NCI-H345 (cell line): ENCODE data around the gene TUBA4B.
"Not testable (repeated sequence)": the region's sequence is repeated elsewhere in the genome, so short reads cannot be mapped to it uniquely, and the experiment has no call there.

Experiments used
- DNase-seq: peaks from one replicate; lab custom pipeline; 2025; lab: John Stamatoyannopoulos, UW

TUBA4B gene

GRCh38 chr2:219277703-219278654, 24.9 kb downstream of the TUBA4B start:
- peak; percentile 80 for DNase-seq

- no peak for DNase-seq
Measured at GRCh38 chr2:219278655-219279150, 25.7 kb downstream of the TUBA4B start.

GRCh38 chr2:219279151-219279915, 26.3 kb downstream of the TUBA4B start, which contains the start of gene DNAJB2:
Gene DNAJB2 (plus strand): TSS chr2:219279366. CDS start chr2:219279834, 468 bp downstream.
- peak; percentile 99 for DNase-seq

GRCh38 chr2:219279916-219280516, 27.0 kb downstream of the TUBA4B start:
- DNase-seq = no peak

- DNase-seq = no peak
Measured at GRCh38 chr2:219280651-219281050, 27.6 kb downstream of the TUBA4B start.

GRCh38 chr2:219281588-219281987, 28.5 kb downstream of the TUBA4B start:
- no peak for DNase-seq

- DNase-seq = no peak
Measured at GRCh38 chr2:219282375-219282774, 29.3 kb downstream of the TUBA4B start.

- DNase-seq = no peak
Measured at GRCh38 chr2:219282943-219283581, 30.0 kb downstream of the TUBA4B start.

GRCh38 chr2:219284501-219285372, 31.7 kb downstream of the TUBA4B start:
- DNase-seq = no peak

GRCh38 chr2:219285373-219285735, 32.3 kb downstream of the TUBA4B start:
- no peak for DNase-seq

- no peak for DNase-seq
Measured at GRCh38 chr2:219285894-219286425, 32.9 kb downstream of the TUBA4B start.

GRCh38 chr2:219286436-219287115, 33.5 kb downstream of the TUBA4B start:
- no peak for DNase-seq

GRCh38 chr2:219287116-219287440, 34.0 kb downstream of the TUBA4B start:
- not testable (repeated sequence) for DNase-seq

GRCh38 chr2:219287580-219288265, 34.7 kb downstream of the TUBA4B start:
- no peak for DNase-seq

- no peak for DNase-seq
Measured at GRCh38 chr2:219289195-219289536, 36.1 kb downstream of the TUBA4B start.

GRCh38 chr2:219289537-219290361, 36.7 kb downstream of the TUBA4B start:
- no peak for DNase-seq

- no peak for DNase-seq
Measured at GRCh38 chr2:219290381-219291171, 37.5 kb downstream of the TUBA4B start.

- no peak for DNase-seq
Measured at GRCh38 chr2:219291394-219291793, 38.4 kb downstream of the TUBA4B start.
